ENCODE data around the gene NASP. TPM values are rescaled to one million over a fixed set of nuclear protein-coding genes. Genes with fewer than 3 reads are reported as not detected.

NASP gene
- total and polyA plus RNA-seq, 2 donors (not counting 3 experiments of a cell fraction or from before 2014, with no cell fraction given): 101 to 149 TPM

- TF ChIP-seq EZH2 (IDR thresholded peaks at IDR 0.05; ENCODE audit: borderline replicate concordance, low read depth, low read length, severe bottlenecking) (no peak), GATA2 (IDR thresholded peaks at IDR 0.05; ENCODE audit: insufficient read depth, insufficient read length, low read depth, low read length) (no peak), FOS (IDR thresholded peaks at IDR 0.05; ENCODE audit: borderline replicate concordance, insufficient read depth, low read length) (no peak), CTCF (IDR thresholded peaks at IDR 0.05; ENCODE audit: extremely low read depth in 1 of 2, insufficient read depth in 1 of 2, low read depth in 1 of 2, low read length in 2 of 2) (no peak), POLR2AphosphoS5 (IDR thresholded peaks at IDR 0.05; ENCODE audit: insufficient read depth, low read depth, low read length) (no peak), MAX (IDR thresholded peaks at IDR 0.05; ENCODE audit: insufficient read depth, insufficient read length) (no peak), MYC (IDR thresholded peaks at IDR 0.05; ENCODE audit: low read depth, low read length) (no peak), JUN (IDR thresholded peaks at IDR 0.05; ENCODE audit: borderline replicate concordance, insufficient read depth, insufficient read length, low read depth) (no peak), POLR2A (IDR thresholded peaks at IDR 0.05; ENCODE audit: low read depth, low read length) (no peak)
- POLR2A ChIA-PET: no interaction called here
- no peak overlapping the region for H3K4me2 ChIP-seq (ENCODE audit: insufficient read depth, low read length)
- no peaks in the 10 kb centered on the region for H3K9me1 ChIP-seq (replicated peaks; ENCODE audit: control insufficient read depth, extremely low read depth, insufficient read depth, low read length)
- no TSS peak for BruUV-seq (replicated peaks)
- no peaks in the 10 kb centered on the region for H3K79me2 ChIP-seq (ENCODE audit: control insufficient read depth, insufficient read depth, low read length)
- H3K27ac ChIP-seq (ENCODE audit: insufficient read depth, low read depth, low read length): no peak overlapping the region
- FAIRE-seq (no peak), DNase-seq (ENCODE audit: low read depth, low spot score) (no peak)
- H3K4me1 ChIP-seq (ENCODE audit: control insufficient read depth, extremely low read depth, insufficient read depth, low read length): peaks cover 11% of the 10 kb centered on the region
- intact Hi-C loops (cut with micrococcal nuclease) (no loop called here), dilution Hi-C loops (cut with MboI; ENCODE audit: extremely low pct_ligation_motif_present, low sequenced_read_pairs) (no loop called here)
- peaks cover 32 to 38% of the 10 kb centered on the region in 2 experiments for H3K36me3 ChIP-seq (ENCODE audit: control insufficient read depth in 2 of 2, extremely low read depth in 1 of 2, insufficient read depth in 2 of 2, low read length in 2 of 2)
- CTCF ChIA-PET: no interaction called here
- no peaks in the 10 kb centered on the region for H4K20me1 ChIP-seq (replicated peaks; ENCODE audit: control insufficient read depth, extremely low read depth, insufficient read depth, low read length)
- H3K9ac ChIP-seq (replicated peaks; ENCODE audit: extremely low read depth, insufficient read depth, low read length): no peak overlapping the region
- H2AFZ ChIP-seq (ENCODE audit: low read depth, low read length): no peak overlapping the region
- no peaks in the 10 kb centered on the region for H3K9me3 ChIP-seq (replicated peaks; ENCODE audit: control insufficient read depth, insufficient read depth, low read length)
- no peaks in the 10 kb centered on the region for H3K27me3 ChIP-seq (ENCODE audit: control insufficient read depth in 2 of 2, insufficient read depth in 2 of 2, low read length in 2 of 2)
- no peak overlapping the region for H3K4me3 ChIP-seq (replicated peaks in 1 of 3; ENCODE audit: insufficient read depth in 1 of 3, low read depth in 1 of 3, low read length in 3 of 3)
These were observed 46.6 kb downstream of the NASP start for GRCh38 chr1:45630429-45630828.

Data from endothelial cell of umbilical vein (primary cell).